Umbilical cord (tissue), 2 donors: ENCODE data around the gene LUZP1. TPM values are rescaled to one million over a fixed set of nuclear protein-coding genes. Genes with fewer than 3 reads are reported as not detected.

Experiments used
- DNase-seq: peaks from one replicate; pipeline ENCODE4 v3.0.0-alpha.2; 2015; ENCODE audit warnings: low spot score
- total RNA-seq: library from RNA; depleted of rRNA; stranded (reverse); fragments of >200 nt; gene quantifications from one replicate; pipeline ENCODE4 v1.2.3, GENCODE V29; 2014; ENCODE audit warnings: low replicate concordance; ENCODE audit not compliant: insufficient read depth

LUZP1 gene
- total RNA-seq, 1 donor from 2014 or later: 13.0 TPM

GRCh38 chr1:23085696-23086095, 83.0 kb downstream of the LUZP1 start:
- DNase-seq: no peak

- DNase-seq: no peak
Observed at GRCh38 chr1:23084880-23085279, 83.8 kb downstream of the LUZP1 start.

- no peak for DNase-seq
Observed at GRCh38 chr1:23083714-23084480, 84.8 kb downstream of the LUZP1 start.

GRCh38 chr1:23081376-23081775, 87.3 kb downstream of the LUZP1 start:
- no peak for DNase-seq

GRCh38 chr1:23080885-23081284, 87.8 kb downstream of the LUZP1 start:
- no peak for DNase-seq

GRCh38 chr1:23079025-23079424, 89.6 kb downstream of the LUZP1 start:
- DNase-seq: no peak

GRCh38 chr1:23074012-23074411, 94.6 kb downstream of the LUZP1 start:
- no peak for DNase-seq

- DNase-seq: no peak
Observed at GRCh38 chr1:23069675-23070074, 99.0 kb downstream of the LUZP1 start.

GRCh38 chr1:23069149-23069548, 99.5 kb downstream of the LUZP1 start:
- DNase-seq: no peak

GRCh38 chr1:23066075-23066474, 102.6 kb downstream of the LUZP1 start:
- no peak for DNase-seq

- no peak for DNase-seq
Observed at GRCh38 chr1:23065385-23065784, 103.3 kb downstream of the LUZP1 start.

GRCh38 chr1:23062271-23062670, 106.4 kb downstream of the LUZP1 start:
- DNase-seq: no peak

GRCh38 chr1:23057301-23057700, 111.4 kb downstream of the LUZP1 start:
- no peak for DNase-seq

GRCh38 chr1:23051290-23051909, 117.3 kb downstream of the LUZP1 start:
- no peak for DNase-seq

GRCh38 chr1:23050201-23050600, 118.5 kb downstream of the LUZP1 start:
- DNase-seq: no peak

- DNase-seq: no peak
Observed at GRCh38 chr1:23044035-23044434, 124.6 kb downstream of the LUZP1 start.

- DNase-seq: no peak
Observed at GRCh38 chr1:23040509-23040908, 128.1 kb downstream of the LUZP1 start.

- DNase-seq: no peak
Observed at GRCh38 chr1:23039308-23039826, 129.3 kb downstream of the LUZP1 start.

- no peak for DNase-seq
Observed at GRCh38 chr1:23037081-23037740, 131.4 kb downstream of the LUZP1 start.

- DNase-seq: no peak
Observed at GRCh38 chr1:23035823-23036452, 132.7 kb downstream of the LUZP1 start.
